Muscle of arm (tissue), 12 donors: Measurements from ENCODE around the gene ATP2A1. TPM values are rescaled to one million over a fixed set of nuclear protein-coding genes. Genes with fewer than 3 reads are reported as not detected.
"Not testable (repeated sequence)": the region's sequence is repeated elsewhere in the genome, so short reads cannot be mapped to it uniquely, and the experiment has no call there.

ENCODE experiments used
- DNase-seq: peaks from one replicate; pipeline ENCODE4 v3.0.0-alpha.2; 2013
- polyA plus RNA-seq, 12 donors: library from polyadenylated mRNA; unstranded; fragments of 120-200 nt; gene quantifications; one replicate each; pipeline ENCODE4 v1.2.1, GENCODE V29; 2013; ENCODE audit not compliant: insufficient read length in 12 of 12

ATP2A1 gene
- polyA plus RNA-seq, 12 donors, result 149 to 964 (median 352) TPM; not detected in 1

DNA sequence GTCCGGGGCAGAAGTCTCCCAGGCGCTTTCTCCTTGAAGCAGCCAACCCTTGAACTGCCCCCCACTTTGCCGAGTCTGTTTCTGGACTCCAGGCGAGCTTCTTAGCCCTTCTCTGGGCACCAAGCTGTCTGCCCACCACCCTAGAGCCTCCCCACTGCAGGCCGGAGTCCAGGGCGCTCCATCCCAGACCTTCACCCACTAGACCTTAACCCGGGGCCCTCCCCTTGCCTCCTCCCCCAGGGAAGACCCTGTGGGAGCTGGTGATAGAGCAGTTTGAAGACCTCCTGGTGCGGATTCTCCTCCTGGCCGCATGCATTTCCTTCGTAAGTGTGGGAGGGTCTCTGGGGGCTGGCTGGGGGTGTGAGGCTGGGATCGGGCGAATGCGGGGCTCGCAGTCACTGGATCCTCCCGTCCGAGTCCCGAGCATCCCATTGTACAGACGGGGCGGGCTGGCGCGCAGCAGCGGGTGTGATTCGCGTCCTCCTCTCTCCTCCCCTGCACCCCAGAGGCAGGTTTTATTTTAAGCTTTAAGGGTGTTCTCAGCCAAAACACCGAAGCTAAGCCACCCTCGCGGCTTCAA is 1.1 kb downstream of the ATP2A1 start:
- no peak for DNase-seq

DNA sequence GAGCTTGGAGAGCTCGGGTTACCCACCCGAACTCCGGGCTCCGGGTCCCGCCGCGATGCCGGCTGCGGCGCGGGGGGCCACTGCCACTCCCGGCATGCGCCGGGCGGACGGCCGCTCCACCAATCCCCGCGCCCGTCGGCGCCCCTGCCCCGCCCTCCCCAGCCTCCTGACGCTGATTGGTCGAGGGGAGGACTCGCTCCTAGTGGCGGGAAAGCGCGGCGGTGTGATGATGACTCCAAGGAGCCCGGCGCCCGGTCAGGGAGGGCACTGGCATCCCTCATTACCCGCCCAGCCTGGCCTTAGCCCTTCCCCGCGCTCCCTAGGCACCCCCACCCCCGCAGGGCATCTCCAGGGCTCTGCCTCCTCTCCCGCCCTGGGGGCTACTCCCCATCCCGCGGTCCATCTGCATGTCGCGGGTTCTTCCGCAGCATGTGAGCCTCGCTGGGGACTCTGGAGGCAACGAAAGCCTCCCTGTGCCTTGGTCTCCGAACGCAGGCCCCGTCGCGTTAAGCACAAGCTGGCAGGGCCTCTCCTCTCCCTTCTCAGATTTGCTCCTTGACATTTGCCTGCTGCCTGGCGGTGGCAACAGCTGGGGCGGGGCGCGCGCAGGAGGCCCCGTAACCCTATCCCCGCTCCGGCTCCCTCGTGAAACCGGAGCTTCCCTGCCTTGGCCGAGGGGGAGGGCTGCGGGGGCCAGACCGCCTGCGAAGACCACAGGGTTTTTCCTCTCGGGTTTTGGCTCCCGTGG is 1.7 kb downstream of the ATP2A1 start:
- peak; percentile 83 for DNase-seq

DNA sequence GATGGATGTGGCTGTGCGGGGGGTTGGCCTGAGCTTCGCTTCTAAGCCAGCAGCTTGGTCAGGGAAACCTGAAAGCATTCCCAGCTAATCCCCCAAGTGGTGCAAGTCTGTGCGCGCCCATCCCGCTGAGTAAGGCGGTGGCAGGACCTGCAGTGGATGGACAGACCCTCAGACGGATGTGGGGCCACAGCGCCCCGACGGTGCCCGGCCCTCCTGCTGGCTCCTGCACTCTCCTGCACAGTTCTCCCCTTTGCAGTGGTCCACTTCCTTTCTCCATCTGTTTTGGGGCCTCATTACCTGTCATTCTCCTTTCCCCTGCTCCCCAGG is 2.3 kb downstream of the ATP2A1 start:
- no peak for DNase-seq

DNA sequence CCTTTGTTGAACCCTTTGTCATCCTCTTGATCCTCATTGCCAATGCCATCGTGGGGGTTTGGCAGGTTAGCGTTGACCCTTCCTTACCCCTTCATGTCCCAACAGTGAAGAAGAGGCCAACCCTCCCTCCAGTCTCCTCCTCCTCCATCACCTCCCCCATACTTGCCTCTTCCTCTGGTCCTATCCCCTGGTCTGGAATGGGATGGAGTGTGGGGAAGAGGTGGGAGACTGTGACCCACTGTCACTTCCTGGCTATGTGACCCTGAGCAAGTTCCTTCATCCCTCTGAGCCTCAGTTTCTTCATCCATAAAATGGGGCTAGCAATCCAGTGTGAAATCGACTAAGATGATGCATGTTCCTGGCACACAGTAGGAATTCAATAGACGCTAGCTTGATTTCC is 2.7 kb downstream of the ATP2A1 start:
- no peak for DNase-seq

DNA sequence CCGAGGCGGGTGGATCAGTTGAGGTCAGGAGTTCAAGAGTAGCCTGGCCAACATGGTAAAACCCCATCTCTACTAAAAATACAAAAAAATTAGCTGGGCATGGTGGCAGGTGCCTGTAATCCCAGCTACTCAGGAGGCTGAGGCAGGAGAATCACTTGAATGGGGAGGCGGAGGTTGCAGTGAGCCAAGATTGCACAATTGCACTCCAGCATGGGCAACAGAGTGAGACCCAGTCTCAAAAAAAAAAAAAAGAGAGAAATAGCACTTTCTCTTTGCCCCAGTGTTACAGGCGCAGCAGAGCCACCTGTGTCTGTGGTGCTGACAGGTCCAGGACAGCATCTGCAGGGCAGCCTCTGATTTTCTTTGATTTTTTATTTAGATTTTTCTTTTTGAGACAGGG is 3.3 kb downstream of the ATP2A1 start:
- DNase-seq, result not testable (repeated sequence)

DNA sequence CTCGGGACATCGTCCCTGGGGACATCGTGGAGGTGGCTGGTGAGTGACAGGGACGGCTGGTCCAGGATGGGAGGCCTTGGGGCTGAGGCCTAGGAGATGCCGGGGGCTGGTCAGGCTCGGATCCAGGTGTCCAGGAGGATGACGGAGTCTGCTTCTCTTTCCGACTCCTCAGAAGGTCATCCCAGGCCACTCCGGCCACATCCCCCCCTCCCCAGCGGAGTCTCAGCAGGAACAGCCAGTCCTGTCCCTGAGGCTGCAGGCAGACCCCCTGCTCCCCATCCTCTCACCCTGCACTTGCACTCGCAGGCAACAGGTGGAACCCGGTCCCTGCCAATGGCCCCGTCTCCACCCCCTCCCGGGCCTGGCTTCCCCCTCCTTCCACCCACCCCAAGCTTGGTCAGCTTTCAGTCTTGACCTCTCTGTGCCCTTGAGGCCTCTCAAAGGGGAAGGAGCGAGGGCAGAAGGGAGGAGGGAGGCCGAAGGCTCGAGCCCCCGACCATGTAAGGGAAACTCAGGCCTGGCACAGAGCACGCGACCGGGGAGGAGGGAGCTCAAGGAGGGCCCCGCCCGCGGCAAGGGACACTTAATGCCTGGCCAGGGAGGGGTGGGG is 4.4 kb downstream of the ATP2A1 start:
- no peak for DNase-seq

DNA sequence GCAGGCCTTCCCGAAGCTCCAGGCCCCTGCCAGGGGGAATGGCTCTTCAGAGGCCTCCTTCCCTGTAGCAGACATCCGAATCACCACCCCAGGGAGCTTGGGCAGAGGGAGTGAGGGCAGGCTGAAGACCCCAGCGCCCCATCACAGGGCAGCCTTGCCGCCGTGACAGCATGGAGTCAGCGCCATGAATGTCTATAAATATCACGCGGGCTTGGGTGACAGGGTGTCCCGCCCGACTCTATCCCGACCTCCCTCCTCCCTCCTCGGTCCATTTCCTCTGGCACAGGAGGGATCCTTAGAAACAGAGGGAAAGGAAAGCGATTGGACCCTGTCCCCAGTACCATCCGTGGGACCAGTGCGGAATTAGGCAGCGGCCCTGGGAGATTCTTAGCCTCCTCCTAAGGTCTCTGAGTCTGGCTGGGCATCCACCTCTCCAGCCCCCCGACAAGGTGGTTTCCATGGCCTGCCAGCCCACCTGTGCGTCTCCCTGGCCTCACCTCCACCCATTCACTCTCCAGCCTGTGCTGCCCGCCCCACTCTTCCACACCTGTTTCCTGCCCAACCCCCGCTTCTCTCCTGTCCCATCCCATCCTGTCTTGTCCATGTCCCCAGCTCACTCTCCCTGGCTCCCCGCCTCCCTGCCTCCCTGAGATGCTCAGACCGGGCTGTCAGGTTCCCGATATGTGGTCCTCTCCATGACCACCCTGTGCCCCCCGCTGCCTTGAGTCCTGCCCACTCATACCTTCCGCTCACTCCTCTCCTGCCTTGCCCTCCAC is 5.1 kb downstream of the ATP2A1 start:
- DNase-seq, result no peak

DNA sequence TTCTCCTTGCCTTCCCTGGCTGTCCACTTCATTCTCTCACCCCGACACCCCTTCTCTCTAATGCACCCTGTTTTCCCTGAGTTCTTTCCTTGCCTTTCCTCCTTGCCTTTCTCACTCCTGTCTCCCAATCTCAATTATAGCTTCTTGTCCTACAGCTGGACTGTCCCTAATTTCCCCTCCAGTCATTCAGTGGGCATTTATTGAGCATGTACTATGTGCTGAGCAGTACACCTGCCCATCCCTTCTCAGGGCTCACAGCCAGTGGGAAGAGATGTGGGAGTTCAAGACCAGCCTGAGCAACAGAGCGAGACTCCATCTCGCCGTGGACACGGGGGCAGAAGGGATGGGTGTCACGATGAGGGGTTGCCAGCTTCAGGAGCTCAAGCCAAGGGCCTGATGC is 5.8 kb downstream of the ATP2A1 start:
- DNase-seq, result no peak

DNA sequence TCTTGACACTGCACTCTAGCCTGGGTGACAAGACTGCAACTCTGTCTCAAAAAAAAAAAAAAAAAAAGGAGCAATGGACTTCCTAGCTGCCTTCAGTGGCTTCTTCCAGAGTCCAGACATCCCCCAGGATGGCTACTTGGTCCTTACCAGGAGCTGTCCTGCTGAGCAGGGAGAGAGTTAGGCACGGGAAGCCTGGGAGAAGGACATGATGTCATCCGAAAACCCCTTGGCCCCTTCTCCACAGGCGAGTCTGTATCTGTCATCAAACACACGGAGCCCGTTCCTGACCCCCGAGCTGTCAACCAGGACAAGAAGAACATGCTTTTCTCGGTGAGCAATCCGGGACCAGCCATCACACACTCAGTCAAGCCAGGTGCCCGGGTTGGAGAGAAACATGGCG is 8.7 kb downstream of the ATP2A1 start:
- DNase-seq, result no peak

DNA sequence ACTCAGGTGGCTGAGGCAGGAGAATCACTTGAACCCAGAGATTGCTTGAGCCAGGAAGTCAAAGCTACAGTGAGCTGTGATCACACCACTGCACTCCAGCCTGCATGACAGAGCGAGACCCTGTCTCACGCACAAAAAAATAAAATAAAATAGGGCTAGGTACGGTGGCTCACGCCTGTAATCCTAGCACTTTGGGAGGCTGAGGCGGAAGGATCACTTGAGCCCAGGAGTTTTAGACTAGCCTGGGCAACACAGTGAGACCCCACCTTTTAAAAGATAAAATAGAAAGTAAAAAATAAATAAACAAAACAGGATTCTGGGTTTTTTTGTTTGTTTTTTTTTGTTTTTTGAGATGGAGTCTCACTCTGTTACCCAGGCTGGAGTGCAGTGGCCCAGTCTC is 12.1 kb downstream of the ATP2A1 start:
- DNase-seq, result not testable (repeated sequence)

DNA sequence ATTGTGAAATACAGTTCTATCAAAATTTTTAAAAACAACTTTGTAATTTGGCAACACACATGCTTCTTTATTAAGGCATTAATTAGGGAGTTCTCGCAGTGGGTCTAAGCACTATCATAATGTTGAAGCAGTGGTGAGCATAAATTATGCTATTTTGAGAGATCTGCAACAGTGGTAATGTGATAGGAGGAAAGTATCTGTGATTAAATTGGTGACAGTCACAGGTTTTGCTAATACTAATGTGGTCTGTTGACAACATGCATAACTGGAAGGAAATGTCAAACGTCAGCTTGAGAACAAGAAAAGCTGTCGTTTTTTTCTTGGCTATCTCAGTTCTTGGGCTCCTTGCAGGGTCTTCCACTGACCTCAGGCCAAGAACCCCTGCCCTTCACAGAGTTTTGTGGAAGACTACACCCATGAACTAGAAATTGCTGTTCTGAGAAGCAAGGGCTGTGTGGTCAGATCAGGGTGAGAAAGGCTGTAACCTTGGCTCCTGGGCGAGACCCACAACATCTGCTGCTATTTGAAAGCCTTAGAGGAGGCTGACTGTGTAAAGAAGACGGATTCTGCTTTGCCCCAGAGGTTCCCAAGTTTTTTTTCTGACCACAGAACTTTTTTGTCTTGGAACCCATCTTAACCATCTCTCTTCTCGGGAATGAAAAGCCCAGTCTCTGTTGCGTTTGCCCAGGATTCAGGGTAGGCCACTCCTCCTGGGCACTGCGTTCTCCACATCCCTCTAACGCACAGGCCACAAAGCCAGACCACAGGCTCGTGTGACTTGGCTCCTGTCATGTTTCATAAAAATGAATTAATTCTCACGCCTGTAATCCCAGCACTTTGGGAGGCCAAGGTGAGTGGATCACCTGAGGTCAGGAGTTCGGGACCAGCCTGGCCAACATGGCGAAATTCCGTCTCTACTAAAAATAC is 13.9 kb downstream of the ATP2A1 start:
- no peak for DNase-seq

DNA sequence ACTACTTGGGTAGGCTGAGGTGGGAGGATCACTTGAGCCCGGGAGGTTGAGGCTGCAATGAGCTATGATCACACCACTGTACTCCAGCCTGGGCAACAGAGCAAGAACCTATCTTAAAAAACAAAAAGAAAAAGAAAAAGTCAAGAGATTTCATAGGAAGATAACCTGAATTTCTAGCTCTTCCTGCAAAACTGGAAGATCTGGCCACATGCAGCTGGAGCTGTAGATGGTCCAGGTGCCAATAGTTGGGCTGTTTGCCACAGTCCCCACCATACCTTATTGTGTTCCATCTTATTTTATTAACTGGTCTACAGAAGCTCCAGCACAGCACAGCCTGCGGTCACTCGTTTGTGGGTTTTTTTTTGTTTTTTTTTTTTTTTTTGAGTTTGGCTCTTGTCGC is 15.0 kb downstream of the ATP2A1 start:
- DNase-seq, result no peak

DNA sequence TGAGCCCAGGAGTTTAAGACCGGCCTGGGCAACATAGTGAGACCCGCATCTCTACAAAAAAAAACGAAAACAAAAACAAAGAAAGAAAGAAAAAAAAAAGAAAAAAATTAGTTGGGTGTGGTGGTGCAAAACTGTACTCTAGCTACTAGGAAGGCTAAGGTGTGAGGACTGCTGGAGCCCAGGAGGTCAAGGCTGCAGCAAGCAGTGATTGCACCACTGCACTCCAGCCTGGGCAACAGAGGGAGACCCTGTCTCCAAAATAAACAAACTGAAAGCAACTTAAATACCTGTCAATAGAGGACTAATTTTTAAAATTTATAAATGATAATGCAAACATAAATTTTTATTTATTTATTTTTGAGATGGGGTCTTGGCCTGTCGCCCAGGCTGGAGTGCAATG is 17.3 kb downstream of the ATP2A1 start:
- DNase-seq, result no peak

DNA sequence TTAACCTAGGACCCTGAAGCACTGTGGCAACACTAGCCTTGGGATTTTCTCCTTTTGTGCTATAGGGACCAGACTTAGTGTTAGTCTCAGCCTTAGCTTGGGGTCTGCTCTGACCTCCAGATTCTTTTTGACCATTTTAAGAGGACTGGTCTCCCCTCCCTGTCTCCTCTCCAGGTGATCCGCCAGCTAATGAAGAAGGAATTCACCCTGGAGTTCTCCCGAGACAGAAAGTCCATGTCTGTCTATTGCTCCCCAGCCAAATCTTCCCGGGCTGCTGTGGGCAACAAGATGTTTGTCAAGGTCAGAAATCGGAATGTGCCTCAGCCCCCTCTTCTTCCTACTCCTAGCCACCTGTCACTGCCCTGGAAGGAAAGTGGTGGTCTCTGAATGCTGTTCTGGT is 19.5 kb downstream of the ATP2A1 start:
- DNase-seq, result no peak

DNA sequence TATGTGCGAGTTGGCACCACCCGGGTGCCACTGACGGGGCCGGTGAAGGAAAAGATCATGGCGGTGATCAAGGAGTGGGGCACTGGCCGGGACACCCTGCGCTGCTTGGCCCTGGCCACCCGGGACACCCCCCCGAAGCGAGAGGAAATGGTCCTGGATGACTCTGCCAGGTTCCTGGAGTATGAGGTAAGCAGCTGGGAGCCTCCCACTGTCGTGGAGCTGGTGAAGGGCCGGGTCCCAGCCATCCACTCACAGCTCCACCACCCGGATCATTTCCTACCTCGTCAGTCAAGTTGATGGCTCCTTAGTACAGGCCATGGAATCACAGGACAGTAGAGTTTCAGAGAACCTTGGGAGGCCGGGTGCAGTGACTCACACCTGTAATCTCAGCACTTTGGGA is 20.0 kb downstream of the ATP2A1 start:
- no peak for DNase-seq

DNA sequence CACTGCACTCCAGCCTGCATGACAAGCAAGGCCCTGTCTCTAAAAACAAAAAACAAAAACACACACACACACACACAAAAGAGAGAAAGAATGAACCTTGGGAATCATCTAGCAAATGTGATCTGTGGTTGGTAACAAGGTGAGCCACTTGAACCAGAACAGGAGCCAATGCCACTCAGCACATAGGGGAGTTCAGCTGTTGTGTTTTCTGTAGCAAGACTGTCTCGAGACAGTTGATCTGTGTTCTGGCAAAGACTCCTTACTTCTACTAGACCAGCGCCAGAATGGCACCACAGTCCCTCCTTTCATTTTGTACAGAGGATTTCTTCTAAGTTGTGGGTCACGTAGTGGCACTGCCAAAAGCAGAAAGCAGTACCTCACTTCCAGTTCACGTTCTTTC is 20.7 kb downstream of the ATP2A1 start:
- no peak for DNase-seq

DNA sequence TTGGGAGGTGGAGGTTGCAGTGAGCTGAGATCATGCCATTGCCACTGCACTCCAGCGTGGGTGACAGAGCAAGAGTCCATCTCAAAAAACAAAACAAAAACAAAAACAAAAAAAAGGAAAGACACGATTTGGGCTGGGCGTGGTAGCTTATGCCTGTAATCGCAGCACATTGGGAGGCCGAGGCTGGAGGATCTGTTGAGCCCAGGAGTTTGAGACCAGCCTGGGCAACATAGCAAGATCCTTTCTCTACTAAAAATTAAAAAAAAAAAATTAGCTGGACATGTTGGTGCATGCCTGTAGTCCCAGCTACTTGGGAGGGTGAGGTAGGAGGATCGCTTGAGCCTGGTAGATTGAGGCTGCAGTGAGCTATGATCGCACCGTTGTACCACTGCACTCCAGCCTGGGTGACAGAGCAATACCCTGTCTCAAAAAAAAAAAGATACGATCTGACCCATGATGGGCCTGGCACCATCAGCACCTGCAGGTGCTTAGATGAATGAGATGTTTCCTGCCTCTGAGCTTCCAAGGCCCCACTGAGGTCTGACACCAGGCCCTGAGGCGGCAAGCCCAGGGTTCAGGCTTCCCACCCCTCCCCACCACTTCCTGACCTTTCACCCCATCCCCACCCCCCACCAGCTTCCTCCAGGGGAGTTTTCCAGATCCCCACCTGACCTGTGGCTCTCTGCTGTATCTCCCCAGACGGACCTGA is 21.7 kb downstream of the ATP2A1 start:
- no peak for DNase-seq

DNA sequence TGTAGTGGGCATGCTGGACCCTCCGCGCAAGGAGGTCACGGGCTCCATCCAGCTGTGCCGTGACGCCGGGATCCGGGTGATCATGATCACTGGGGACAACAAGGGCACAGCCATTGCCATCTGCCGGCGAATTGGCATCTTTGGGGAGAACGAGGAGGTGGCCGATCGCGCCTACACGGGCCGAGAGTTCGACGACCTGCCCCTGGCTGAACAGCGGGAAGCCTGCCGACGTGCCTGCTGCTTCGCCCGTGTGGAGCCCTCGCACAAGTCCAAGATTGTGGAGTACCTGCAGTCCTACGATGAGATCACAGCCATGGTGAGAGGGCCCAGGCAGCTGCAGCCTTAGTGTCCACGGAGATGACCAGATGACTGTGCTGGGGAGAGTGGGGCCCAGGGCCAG is 22.3 kb downstream of the ATP2A1 start:
- DNase-seq, result no peak

DNA sequence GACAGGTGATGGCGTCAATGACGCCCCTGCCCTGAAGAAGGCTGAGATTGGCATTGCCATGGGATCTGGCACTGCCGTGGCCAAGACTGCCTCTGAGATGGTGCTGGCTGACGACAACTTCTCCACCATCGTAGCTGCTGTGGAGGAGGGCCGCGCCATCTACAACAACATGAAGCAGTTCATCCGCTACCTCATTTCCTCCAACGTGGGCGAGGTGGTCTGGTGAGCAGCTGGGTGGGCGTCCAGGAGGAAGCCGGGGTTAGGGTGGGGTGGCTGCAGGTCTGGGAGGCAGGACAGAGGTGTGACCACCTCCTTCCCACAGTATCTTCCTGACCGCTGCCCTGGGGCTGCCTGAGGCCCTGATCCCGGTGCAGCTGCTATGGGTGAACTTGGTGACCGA is 23.6 kb downstream of the ATP2A1 start:
- no peak for DNase-seq

DNA sequence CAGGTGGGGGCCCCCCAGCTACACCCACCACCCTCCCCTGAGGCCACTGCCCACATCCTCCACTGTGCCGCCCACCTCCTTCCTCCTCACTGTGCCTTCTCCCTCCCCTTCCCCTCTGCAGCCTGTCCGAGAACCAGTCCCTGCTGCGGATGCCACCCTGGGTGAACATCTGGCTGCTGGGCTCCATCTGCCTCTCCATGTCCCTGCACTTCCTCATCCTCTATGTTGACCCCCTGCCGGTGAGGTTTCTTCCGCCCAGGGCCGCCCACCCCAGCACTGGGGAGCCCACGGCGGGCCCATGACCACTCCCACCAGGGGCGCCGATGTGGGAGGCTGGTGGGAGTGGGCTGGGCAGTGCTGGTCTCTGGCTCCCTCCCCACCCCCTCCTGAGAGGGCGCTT is 24.6 kb downstream of the ATP2A1 start:
- DNase-seq, result no peak
